Measurements from ENCODE around the gene GMDS.

The GMDS gene

DNA sequence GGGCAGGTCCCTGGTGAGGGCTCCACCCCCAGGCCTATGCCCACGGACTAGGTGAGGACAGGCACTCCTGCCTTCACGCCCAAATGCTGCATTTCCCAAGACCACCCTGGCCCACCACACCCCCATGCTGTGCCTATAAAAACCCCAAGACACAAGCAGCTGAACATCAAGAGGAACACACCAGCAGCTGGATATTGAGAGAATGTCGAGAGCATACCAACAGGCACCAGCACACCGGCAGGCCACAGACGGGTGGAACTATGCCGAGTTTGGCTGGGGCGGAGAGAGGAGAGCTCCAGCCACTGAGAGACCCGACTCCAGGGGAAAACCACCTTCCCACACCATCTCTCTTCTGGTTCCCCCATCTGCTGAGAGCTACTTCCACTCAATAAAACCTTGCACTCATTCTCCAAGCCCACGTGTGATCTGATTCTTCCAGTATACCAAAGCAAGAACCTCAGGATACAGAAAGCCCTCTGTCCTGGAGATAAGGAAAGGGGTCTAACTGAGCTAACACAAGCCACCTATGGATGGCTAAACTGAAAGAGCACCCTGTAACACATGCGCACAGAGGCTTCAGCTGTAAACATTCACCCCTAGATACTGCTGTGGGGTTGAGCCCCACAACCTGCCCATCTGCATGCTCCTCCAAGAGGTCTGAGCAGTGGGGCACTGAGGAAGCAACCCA lies 319.5 kb downstream of the GMDS start:
- no peak for DNase-seq

DNA sequence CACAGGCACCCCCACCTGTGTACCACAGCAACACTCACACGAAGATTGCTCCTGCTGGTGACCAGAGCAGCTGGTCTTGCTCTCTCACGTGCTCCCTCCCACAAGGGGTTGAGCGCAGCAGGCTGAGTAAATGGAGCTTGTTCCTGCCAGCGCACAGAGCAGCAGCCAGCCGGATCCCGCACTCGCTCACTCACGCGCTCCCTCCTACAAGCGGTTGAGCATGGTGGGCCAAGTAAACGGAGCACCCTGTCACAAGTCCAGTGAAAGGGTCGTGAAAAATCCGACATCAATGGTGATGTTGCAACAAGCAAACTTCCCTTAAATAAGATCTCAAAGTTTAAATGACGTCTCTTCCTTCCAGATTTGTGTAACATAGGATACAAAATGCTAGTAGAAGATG lies 322.0 kb downstream of the GMDS start:
- DNase-seq: peak in 1 of 4 experiments; percentile 10

GRCh38 chr6:1917626-1918371 lies 327.6 kb downstream of the GMDS start:
- DNase-seq: peak; percentile 68 to 86 (median 75)

GRCh38 chr6:1916334-1917070 lies 328.9 kb downstream of the GMDS start:
- no peak for DNase-seq

- no peak for DNase-seq
Observed at GRCh38 chr6:1915226-1915625, 330.2 kb downstream of the GMDS start.

DNA sequence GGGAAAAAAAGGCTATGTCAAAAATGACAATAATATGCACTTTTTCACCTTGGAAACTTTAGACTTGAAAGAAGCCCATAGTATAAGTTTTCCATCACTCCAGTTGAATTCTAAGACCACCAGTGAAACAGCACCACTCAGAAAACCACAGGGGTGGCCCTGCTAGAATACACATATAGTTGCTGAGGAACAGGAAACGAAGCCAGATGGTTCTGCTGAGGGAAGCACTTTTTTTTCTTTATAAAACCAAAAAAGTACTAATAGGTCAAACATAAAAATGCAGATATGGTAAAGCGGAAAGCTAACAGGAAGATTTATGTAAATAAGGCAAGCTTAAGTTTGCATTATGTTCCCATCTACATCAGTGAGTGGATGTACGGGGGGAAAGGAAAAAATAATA lies 331.8 kb downstream of the GMDS start:
- DNase-seq: peak in 1 of 4 experiments; percentile 23

GRCh38 chr6:1912731-1913130 lies 332.7 kb downstream of the GMDS start:
- DNase-seq: no peak

DNA sequence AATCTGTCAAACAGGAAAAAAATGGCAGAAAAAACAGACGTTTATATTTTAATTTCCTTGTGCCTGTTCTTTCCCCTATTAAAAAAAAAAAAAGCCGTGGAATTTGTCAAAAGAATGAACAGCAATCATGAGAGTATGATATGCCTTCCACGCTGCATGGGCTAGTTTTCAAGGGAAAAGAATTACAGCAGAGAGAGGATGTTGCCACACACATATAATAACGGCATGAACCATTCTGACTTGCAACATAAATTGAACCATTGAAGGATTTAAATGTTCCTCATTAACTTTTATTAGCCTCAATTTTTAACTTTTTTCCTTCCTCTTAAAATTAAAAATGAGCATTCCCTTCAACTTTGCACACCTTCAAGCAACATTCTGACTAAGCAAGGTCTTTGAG lies 333.9 kb downstream of the GMDS start:
- DNase-seq: peak; percentile 26 to 66 (median 46)

- DNase-seq: no peak
Observed at GRCh38 chr6:1910621-1911407, 334.6 kb downstream of the GMDS start.

DNA sequence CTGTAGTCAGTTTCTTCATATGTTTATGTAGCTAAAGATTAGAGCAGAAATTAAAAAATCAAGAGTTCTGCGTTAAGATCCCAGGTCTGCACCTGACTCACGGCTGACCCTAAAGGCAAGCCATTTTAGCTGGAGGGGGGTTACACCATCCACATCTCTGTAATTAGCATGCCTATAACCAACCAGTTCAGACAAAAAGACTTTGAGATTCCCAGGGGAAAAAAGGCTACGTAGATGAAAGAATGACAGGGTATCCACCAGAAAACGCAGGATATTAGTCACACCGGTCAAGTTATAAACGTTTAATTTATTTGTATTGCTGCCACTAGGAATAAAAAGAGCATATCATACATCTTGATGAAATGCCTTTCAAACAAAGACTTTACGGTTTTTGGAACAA lies 336.6 kb downstream of the GMDS start:
- DNase-seq: no peak

DNA sequence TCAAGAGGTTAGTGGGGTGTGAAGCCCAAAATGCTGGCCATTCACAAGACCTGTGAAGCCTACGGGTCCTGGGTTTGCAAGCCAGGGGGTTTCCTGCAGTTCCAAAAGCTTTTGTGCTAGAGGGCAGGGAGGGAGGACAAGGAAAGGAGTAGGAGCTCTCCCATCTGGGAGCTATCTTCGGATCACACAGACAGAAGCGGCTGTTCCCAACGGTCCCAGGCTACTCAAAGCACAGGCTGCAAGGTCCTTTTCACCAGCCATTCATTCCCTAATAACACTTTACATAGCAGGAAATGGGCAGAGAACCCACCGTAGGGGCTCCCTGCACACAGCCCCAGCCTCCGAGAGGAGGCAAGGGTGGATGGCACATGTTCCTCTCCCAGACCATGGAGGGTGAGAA lies 338.8 kb downstream of the GMDS start:
- DNase-seq: no peak

DNA sequence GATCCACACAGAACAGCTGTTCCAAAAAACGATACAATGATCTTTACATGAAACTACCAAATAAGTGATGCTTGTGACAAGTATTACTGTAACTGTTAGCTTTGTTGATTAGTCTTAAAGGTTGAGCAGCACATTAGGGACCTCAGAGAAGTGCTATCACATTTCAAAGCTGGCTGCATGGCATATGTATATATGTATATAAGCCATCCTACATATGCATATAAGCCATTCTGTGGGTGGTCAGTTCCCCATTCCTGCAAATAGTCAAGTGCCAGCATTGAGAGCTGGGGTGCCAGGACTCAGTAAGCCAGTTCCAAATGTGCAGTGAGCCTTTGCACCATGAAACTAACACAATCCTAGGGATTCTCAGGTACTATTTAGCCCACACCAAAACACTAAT lies 339.4 kb downstream of the GMDS start:
- peak in 2 of 4 experiments; percentile 15 to 16 for DNase-seq

- DNase-seq: no peak
Observed at GRCh38 chr6:1904898-1905297, 340.5 kb downstream of the GMDS start.

DNA sequence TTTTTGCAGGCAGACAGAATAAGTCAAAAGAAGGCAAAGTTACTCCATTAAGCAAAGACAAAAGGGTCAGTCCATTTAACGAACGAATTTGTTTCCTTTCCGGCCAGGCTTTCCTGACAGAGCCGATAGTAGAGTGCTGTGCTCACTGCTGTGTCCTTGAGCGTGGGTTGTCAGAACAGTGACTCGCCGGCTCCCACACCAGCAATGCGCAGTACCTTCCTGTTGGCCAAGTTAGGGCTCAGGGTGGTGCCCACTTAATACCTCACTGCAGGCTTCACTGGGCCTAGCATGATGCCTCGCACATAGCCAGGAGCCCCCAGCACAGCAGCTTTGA lies 341.0 kb downstream of the GMDS start:
- DNase-seq: peak in 2 of 4 experiments; percentile 33 to 40

GRCh38 chr6:1903780-1904465 lies 341.5 kb downstream of the GMDS start:
- no peak for DNase-seq

GRCh38 chr6:1901556-1901955 lies 343.8 kb downstream of the GMDS start:
- DNase-seq: peak; percentile 18 to 72 (median 33)

DNA sequence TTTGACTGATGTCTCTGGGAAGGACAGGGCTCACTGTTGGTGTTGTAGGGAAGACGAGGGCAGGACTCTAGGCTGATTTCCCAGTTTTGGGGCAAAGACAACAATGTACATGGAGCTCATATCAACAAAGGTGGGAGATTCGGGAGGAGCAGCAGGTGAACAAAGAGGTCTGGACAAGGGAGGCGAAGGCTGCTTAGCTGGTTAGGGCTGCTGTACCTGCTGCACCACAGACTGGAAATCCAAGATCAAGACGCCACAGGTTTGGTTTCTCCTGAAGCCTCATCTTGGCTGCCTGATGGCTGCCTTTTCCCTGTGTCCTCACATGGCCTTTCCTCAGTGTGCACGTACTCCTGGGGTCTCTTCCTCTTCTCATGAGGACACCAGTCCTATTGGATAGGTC lies 348.5 kb downstream of the GMDS start:
- DNase-seq: no peak

- no peak for DNase-seq
Observed at GRCh38 chr6:1895721-1896120, 349.7 kb downstream of the GMDS start.

- DNase-seq: no peak
Observed at GRCh38 chr6:1894954-1895353, 350.5 kb downstream of the GMDS start.

DNA sequence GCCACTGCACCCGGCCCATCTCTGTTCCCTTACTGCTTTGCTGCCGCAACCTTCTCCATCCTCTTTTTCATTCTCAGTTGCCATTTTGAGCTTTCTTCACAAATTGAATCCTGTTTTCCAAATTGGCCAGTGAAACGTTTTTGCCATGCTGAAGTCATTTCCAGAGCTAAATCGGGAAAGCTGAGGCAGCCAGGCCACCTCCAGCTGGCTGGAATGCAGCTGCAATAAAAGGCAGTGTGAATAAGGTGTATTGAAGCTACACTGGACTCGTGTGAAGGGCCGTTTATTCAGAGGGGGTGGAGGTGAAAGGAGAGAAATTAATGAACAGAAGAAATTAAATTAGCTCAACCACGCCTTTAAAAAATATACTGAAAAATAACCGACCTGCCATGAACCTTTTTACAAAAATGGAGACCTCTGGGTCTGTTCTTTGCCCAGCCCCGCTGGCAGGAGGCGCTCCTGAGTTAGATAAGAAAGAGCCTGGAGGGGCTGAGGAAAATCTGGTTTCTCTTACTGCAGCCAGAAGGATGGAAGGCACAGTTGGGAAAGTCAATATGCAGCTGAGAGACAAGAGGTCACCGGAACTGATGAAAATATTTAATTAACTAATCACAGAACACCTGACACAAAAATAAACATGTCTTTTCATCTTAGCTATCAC lies 351.8 kb downstream of the GMDS start:
- DNase-seq: peak in 3 of 4 experiments; percentile 38 to 60 (median 43)

- DNase-seq: no peak
Observed at GRCh38 chr6:1892716-1893115, 352.7 kb downstream of the GMDS start.

DNA sequence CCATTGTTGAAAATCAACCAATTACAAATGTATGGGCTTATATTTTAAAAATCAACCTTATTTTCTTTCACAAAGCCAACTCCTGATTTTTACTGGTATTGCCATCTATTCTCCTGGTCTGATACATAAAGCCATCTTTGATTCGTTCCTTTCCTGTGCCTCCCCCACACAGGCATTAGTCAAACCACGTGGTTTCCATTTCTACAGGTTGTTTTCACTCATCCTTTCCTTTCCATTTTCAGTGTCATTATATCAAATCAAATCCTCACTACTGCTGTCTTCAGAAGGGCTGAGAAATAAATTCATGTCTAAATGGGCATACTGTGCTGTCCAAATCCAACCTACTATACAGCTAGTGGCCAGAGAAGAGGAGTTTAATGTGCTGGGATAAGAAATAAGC lies 354.4 kb downstream of the GMDS start:
- DNase-seq: no peak

Measured in suppressor macrophage (primary cell).